Measurements from ENCODE around the gene ULK4. TPM values are rescaled to one million over a fixed set of nuclear protein-coding genes. Genes with fewer than 3 reads are reported as not detected.

ULK4 gene
- total and polyA plus RNA-seq, 2 of the 8 experiments (the other 6 are each of a cell fraction or from before 2014, with no cell fraction given) = 3.0 to 10.8 TPM

DNA sequence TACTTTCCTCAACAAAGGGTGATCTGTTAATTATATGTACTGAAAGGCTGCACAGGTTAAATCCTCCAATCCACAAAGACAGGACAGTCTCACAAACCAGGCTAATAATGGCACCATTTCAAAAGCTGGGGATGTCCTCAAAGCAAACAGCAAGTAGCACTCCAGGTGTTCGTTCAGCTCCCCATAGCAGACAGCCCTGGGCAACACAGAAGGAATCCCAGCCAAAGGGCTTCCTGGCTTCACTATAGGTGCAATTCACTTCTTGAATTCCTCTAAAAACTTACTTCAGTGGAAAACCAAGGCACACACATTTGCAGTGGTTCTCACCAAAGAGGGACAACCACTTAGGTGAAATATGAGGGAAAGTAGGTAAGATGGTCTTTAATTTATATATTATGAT is 595.9 kb downstream of the ULK4 start (continued):
- TF ChIP-seq, protein P1, sequence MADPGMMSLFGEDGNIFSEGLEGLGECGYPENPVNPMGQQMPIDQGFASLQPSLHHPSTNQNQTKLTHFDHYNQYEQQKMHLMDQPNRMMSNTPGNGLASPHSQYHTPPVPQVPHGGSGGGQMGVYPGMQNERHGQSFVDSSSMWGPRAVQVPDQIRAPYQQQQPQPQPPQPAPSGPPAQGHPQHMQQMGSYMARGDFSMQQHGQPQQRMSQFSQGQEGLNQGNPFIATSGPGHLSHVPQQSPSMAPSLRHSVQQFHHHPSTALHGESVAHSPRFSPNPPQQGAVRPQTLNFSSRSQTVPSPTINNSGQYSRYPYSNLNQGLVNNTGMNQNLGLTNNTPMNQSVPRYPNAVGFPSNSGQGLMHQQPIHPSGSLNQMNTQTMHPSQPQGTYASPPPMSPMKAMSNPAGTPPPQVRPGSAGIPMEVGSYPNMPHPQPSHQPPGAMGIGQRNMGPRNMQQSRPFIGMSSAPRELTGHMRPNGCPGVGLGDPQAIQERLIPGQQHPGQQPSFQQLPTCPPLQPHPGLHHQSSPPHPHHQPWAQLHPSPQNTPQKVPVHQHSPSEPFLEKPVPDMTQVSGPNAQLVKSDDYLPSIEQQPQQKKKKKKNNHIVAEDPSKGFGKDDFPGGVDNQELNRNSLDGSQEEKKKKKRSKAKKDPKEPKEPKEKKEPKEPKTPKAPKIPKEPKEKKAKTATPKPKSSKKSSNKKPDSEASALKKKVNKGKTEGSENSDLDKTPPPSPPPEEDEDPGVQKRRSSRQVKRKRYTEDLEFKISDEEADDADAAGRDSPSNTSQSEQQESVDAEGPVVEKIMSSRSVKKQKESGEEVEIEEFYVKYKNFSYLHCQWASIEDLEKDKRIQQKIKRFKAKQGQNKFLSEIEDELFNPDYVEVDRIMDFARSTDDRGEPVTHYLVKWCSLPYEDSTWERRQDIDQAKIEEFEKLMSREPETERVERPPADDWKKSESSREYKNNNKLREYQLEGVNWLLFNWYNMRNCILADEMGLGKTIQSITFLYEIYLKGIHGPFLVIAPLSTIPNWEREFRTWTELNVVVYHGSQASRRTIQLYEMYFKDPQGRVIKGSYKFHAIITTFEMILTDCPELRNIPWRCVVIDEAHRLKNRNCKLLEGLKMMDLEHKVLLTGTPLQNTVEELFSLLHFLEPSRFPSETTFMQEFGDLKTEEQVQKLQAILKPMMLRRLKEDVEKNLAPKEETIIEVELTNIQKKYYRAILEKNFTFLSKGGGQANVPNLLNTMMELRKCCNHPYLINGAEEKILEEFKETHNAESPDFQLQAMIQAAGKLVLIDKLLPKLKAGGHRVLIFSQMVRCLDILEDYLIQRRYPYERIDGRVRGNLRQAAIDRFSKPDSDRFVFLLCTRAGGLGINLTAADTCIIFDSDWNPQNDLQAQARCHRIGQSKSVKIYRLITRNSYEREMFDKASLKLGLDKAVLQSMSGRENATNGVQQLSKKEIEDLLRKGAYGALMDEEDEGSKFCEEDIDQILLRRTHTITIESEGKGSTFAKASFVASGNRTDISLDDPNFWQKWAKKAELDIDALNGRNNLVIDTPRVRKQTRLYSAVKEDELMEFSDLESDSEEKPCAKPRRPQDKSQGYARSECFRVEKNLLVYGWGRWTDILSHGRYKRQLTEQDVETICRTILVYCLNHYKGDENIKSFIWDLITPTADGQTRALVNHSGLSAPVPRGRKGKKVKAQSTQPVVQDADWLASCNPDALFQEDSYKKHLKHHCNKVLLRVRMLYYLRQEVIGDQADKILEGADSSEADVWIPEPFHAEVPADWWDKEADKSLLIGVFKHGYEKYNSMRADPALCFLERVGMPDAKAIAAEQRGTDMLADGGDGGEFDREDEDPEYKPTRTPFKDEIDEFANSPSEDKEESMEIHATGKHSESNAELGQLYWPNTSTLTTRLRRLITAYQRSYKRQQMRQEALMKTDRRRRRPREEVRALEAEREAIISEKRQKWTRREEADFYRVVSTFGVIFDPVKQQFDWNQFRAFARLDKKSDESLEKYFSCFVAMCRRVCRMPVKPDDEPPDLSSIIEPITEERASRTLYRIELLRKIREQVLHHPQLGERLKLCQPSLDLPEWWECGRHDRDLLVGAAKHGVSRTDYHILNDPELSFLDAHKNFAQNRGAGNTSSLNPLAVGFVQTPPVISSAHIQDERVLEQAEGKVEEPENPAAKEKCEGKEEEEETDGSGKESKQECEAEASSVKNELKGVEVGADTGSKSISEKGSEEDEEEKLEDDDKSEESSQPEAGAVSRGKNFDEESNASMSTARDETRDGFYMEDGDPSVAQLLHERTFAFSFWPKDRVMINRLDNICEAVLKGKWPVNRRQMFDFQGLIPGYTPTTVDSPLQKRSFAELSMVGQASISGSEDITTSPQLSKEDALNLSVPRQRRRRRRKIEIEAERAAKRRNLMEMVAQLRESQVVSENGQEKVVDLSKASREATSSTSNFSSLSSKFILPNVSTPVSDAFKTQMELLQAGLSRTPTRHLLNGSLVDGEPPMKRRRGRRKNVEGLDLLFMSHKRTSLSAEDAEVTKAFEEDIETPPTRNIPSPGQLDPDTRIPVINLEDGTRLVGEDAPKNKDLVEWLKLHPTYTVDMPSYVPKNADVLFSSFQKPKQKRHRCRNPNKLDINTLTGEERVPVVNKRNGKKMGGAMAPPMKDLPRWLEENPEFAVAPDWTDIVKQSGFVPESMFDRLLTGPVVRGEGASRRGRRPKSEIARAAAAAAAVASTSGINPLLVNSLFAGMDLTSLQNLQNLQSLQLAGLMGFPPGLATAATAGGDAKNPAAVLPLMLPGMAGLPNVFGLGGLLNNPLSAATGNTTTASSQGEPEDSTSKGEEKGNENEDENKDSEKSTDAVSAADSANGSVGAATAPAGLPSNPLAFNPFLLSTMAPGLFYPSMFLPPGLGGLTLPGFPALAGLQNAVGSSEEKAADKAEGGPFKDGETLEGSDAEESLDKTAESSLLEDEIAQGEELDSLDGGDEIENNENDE (IDR thresholded peaks at IDR 0.05; ENCODE audit: insufficient replicate concordance, low read length) = no peak
- TF ChIP-seq KDM5A (IDR thresholded peaks at IDR 0.05; ENCODE audit: low read length) (no peak), CEBPB (IDR thresholded peaks at IDR 0.05; ENCODE audit: low read depth, low read length) (no peak), YY1 (IDR thresholded peaks at IDR 0.05; ENCODE audit: low read depth, low read length) (no peak), CHD2 (IDR thresholded peaks at IDR 0.05; ENCODE audit: low read length) (no peak), MAFK (IDR thresholded peaks at IDR 0.05; ENCODE audit: low read depth, low read length) (no peak), RFX5 (IDR thresholded peaks at IDR 0.05; ENCODE audit: borderline replicate concordance, low read depth, low read length) (no peak)

Measured in H1 (cell line).